ENCODE measurements around the gene SLC25A26. TPM values are rescaled to one million over a fixed set of nuclear protein-coding genes. Genes with fewer than 3 reads are reported as not detected.

Gene SLC25A26
- total RNA-seq, 1 donor from 2014 or later = 18.9 TPM

GRCh38 chr3:66398228-66399025 is 177.6 kb downstream of the SLC25A26 start:
- no peak for DNase-seq (ENCODE audit: low spot score)
- no peak overlapping the region for H3K27ac Mint-ChIP-seq (ENCODE audit: unreplicated experiment)
- peaks cover 17% of the 10 kb centered on the region for H3K27me3 Mint-ChIP-seq (ENCODE audit: unreplicated experiment)
- H3K36me3 Mint-ChIP-seq (ENCODE audit: low read depth, unreplicated experiment) = peaks cover 31% of the 10 kb centered on the region
- TF ChIP-seq CTCF (IDR thresholded peaks at IDR 0.05; ENCODE audit: unreplicated experiment) = no peak
- H3K4me3 Mint-ChIP-seq (ENCODE audit: unreplicated experiment) = no peak overlapping the region
- H3K9me3 Mint-ChIP-seq (ENCODE audit: unreplicated experiment) = no peaks in the 10 kb centered on the region
- peaks cover 20% of the 10 kb centered on the region for H3K4me1 Mint-ChIP-seq (ENCODE audit: unreplicated experiment)

DNA sequence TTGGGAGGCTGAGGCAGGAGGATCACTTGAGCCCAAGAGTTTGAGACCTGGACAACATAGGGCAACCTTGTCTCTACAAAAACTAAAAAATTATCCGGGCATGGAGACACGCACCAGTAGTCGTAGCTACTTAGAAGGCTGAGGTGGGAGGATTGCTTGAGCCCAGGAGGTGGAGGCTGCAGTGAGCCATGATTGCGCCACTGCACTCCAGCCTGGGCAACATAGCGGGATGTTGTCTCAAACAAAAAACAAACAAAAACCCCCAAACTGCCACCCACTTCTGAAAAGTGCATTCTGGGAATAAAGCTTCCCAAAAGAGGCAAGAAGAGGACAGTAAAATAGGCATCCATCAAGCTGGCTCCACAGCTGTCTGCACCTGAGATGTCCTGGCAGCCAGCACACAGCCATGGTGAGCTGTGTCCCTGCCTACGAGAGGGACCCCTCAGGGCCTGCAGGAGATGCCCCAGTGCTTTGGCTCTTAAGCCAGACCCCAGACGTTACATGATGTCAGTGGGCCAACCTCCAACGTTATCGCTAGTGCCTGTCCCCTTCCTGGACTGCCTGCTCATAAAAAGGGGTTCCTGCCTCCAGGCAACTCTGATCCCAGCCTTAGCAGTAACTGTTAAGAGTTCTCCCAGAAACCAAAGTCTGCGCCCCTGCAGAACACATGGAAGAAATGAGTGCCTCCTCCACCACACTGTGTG is 178.9 kb downstream of the SLC25A26 start:
- Mint-ChIP-seq H3K4me3 (ENCODE audit: unreplicated experiment) (no peak overlapping the region), H3K27ac (ENCODE audit: unreplicated experiment) (no peak overlapping the region), H3K36me3 (ENCODE audit: low read depth, unreplicated experiment) (peaks cover 37% of the 10 kb centered on the region), H3K9me3 (ENCODE audit: unreplicated experiment) (no peaks in the 10 kb centered on the region), H3K4me1 (ENCODE audit: unreplicated experiment) (peaks cover 16% of the 10 kb centered on the region), H3K27me3 (ENCODE audit: unreplicated experiment) (peaks cover 21% of the 10 kb centered on the region)
- no peak for DNase-seq (ENCODE audit: low spot score)
- no peak for TF ChIP-seq CTCF (IDR thresholded peaks at IDR 0.05; ENCODE audit: unreplicated experiment)

GRCh38 chr3:66400411-66401156 is 179.8 kb downstream of the SLC25A26 start:
- no peak overlapping the region for H3K4me3 Mint-ChIP-seq (ENCODE audit: unreplicated experiment)
- peaks cover 14% of the 10 kb centered on the region for H3K4me1 Mint-ChIP-seq (ENCODE audit: unreplicated experiment)
- H3K27ac Mint-ChIP-seq (ENCODE audit: unreplicated experiment) = peak overlapping the region; percentile 61
- no peaks in the 10 kb centered on the region for H3K9me3 Mint-ChIP-seq (ENCODE audit: unreplicated experiment)
- TF ChIP-seq CTCF (IDR thresholded peaks at IDR 0.05; ENCODE audit: unreplicated experiment) = no peak
- H3K27me3 Mint-ChIP-seq (ENCODE audit: unreplicated experiment) = peaks cover 18% of the 10 kb centered on the region
- H3K36me3 Mint-ChIP-seq (ENCODE audit: low read depth, unreplicated experiment) = peaks cover 33% of the 10 kb centered on the region
- no peak for DNase-seq (ENCODE audit: low spot score)

DNA sequence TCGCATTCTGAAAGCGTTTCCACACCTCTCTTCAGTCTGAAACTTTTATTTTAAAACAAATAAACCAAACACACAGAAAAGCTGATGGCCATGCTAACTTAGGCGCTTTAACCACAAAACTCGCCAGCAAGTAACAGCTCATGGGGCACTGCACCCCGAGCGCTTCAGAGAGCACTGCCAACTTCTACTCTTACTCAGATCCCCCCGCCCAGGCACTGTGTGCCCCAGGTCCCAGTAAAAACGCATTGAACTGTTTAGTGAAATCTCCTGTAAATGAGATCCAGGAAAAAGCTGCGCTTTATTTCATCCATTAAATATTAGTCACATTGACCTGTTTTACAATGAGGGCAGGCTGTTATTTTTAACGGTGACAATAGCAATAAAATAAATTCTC is 180.4 kb downstream of the SLC25A26 start:
- H3K27me3 Mint-ChIP-seq (ENCODE audit: unreplicated experiment) = peaks cover 16% of the 10 kb centered on the region
- peaks cover 33% of the 10 kb centered on the region for H3K36me3 Mint-ChIP-seq (ENCODE audit: low read depth, unreplicated experiment)
- no peak for DNase-seq (ENCODE audit: low spot score)
- peaks cover 14% of the 10 kb centered on the region for H3K4me1 Mint-ChIP-seq (ENCODE audit: unreplicated experiment)
- H3K9me3 Mint-ChIP-seq (ENCODE audit: unreplicated experiment) = no peaks in the 10 kb centered on the region
- no peak for TF ChIP-seq CTCF (IDR thresholded peaks at IDR 0.05; ENCODE audit: unreplicated experiment)
- no peak overlapping the region for H3K4me3 Mint-ChIP-seq (ENCODE audit: unreplicated experiment)
- peak overlapping the region; percentile 61 for H3K27ac Mint-ChIP-seq (ENCODE audit: unreplicated experiment)

Data from endothelial cell (in vitro differentiated cells).